Measurements from ENCODE around the gene PIGW. TPM values are rescaled to one million over a fixed set of nuclear protein-coding genes. Genes with fewer than 3 reads are reported as not detected.

The PIGW gene
- total and polyA plus RNA-seq, 2 of the 8 experiments (the other 6 are each of a cell fraction or from before 2014, with no cell fraction given) = 12.1 to 28.9 TPM

- TF ChIP-seq, protein P1, sequence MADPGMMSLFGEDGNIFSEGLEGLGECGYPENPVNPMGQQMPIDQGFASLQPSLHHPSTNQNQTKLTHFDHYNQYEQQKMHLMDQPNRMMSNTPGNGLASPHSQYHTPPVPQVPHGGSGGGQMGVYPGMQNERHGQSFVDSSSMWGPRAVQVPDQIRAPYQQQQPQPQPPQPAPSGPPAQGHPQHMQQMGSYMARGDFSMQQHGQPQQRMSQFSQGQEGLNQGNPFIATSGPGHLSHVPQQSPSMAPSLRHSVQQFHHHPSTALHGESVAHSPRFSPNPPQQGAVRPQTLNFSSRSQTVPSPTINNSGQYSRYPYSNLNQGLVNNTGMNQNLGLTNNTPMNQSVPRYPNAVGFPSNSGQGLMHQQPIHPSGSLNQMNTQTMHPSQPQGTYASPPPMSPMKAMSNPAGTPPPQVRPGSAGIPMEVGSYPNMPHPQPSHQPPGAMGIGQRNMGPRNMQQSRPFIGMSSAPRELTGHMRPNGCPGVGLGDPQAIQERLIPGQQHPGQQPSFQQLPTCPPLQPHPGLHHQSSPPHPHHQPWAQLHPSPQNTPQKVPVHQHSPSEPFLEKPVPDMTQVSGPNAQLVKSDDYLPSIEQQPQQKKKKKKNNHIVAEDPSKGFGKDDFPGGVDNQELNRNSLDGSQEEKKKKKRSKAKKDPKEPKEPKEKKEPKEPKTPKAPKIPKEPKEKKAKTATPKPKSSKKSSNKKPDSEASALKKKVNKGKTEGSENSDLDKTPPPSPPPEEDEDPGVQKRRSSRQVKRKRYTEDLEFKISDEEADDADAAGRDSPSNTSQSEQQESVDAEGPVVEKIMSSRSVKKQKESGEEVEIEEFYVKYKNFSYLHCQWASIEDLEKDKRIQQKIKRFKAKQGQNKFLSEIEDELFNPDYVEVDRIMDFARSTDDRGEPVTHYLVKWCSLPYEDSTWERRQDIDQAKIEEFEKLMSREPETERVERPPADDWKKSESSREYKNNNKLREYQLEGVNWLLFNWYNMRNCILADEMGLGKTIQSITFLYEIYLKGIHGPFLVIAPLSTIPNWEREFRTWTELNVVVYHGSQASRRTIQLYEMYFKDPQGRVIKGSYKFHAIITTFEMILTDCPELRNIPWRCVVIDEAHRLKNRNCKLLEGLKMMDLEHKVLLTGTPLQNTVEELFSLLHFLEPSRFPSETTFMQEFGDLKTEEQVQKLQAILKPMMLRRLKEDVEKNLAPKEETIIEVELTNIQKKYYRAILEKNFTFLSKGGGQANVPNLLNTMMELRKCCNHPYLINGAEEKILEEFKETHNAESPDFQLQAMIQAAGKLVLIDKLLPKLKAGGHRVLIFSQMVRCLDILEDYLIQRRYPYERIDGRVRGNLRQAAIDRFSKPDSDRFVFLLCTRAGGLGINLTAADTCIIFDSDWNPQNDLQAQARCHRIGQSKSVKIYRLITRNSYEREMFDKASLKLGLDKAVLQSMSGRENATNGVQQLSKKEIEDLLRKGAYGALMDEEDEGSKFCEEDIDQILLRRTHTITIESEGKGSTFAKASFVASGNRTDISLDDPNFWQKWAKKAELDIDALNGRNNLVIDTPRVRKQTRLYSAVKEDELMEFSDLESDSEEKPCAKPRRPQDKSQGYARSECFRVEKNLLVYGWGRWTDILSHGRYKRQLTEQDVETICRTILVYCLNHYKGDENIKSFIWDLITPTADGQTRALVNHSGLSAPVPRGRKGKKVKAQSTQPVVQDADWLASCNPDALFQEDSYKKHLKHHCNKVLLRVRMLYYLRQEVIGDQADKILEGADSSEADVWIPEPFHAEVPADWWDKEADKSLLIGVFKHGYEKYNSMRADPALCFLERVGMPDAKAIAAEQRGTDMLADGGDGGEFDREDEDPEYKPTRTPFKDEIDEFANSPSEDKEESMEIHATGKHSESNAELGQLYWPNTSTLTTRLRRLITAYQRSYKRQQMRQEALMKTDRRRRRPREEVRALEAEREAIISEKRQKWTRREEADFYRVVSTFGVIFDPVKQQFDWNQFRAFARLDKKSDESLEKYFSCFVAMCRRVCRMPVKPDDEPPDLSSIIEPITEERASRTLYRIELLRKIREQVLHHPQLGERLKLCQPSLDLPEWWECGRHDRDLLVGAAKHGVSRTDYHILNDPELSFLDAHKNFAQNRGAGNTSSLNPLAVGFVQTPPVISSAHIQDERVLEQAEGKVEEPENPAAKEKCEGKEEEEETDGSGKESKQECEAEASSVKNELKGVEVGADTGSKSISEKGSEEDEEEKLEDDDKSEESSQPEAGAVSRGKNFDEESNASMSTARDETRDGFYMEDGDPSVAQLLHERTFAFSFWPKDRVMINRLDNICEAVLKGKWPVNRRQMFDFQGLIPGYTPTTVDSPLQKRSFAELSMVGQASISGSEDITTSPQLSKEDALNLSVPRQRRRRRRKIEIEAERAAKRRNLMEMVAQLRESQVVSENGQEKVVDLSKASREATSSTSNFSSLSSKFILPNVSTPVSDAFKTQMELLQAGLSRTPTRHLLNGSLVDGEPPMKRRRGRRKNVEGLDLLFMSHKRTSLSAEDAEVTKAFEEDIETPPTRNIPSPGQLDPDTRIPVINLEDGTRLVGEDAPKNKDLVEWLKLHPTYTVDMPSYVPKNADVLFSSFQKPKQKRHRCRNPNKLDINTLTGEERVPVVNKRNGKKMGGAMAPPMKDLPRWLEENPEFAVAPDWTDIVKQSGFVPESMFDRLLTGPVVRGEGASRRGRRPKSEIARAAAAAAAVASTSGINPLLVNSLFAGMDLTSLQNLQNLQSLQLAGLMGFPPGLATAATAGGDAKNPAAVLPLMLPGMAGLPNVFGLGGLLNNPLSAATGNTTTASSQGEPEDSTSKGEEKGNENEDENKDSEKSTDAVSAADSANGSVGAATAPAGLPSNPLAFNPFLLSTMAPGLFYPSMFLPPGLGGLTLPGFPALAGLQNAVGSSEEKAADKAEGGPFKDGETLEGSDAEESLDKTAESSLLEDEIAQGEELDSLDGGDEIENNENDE (IDR thresholded peaks at IDR 0.05; ENCODE audit: insufficient replicate concordance, low read length) = no peak
These were observed 36.1 kb upstream of the PIGW start (continued) for GRCh38 chr17:36498560-36499300.

Measured in H1 (cell line).